ENCODE results near the gene TRAF2.

TRAF2 gene

DNA sequence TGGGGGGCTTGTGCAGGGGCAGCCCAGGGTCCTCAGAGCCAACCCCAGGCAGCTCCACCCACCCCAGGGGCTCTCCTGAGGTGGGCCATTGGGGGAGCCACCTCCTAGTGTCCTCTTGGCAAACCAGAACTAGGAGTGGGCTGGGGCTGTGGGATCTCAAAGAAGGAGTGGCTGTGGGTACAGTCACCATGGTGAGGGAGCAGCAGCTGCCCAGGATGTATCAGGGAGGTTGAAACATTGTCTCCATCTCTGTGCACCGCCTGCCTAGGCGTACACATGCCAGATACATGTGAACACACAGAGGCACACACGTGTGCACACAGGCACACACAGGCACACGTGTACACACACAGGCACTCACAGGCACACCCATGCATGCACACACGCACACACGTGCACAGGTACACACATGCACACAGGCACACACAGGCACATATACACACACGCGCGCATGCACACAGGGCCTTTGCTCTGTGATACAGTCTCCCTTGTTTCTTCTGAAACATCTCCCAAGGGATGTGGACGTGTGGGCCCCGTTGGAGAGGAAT lies 76.5 kb downstream of the TRAF2 start:
- no peak for DNase-seq

- DNase-seq: no peak
Observed at GRCh38 chr9:136963341-136963740, 77.0 kb downstream of the TRAF2 start.

- no peak for DNase-seq
Observed at GRCh38 chr9:136963751-136964150, 77.4 kb downstream of the TRAF2 start.

DNA sequence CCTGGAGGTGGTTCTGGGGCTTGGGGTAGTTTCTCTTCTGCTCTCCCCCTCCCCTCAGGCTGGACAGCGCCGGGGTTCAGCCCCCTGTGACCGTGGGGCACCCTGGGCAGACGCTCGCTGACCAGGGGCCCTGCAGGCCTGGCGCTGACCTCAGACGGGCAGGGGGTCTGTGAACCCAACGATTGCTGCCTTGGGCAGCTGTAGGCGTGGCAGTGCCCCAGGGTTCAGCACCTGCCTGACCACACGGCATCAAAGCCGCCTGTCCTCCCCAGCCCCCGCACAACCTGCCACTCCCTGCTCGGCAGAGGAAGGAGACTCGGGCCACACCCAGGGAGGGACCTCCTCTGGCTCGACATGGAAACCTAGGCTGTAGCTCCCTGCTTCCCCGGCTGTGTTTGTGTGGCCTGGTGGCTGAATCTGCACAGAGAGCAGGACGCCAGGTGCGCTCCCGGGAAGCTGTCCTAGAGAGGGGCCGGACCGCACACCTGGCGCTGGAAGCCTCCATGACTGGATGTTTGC lies 77.9 kb downstream of the TRAF2 start:
- no peak for DNase-seq

GRCh38 chr9:136964833-136965422 lies 78.6 kb downstream of the TRAF2 start:
- DNase-seq: no peak

GRCh38 chr9:136965771-136966484 lies 79.6 kb downstream of the TRAF2 start:
- no peak for DNase-seq

GRCh38 chr9:136968333-136969127 lies 82.2 kb downstream of the TRAF2 start:
- DNase-seq: no peak

DNA sequence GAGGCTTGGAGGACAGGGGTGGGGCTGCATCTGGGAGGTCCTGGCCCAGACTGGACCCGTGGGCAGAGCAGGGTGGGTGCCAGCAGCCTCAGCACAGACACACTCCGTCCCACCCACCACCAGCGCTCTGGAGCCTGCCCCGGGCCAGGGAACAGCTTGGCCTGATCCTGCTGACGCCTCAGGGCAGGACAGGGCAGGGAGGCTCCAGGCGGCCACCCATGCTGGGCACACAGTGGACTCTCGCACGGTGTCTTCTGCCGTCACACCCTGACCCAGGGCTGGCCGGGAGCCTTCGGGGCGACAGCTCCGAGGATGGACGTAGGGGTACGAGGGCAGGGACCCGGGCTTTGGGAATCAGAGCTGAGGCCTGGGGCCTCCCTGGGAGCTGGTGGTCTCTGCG lies 82.8 kb downstream of the TRAF2 start:
- DNase-seq: no peak

DNA sequence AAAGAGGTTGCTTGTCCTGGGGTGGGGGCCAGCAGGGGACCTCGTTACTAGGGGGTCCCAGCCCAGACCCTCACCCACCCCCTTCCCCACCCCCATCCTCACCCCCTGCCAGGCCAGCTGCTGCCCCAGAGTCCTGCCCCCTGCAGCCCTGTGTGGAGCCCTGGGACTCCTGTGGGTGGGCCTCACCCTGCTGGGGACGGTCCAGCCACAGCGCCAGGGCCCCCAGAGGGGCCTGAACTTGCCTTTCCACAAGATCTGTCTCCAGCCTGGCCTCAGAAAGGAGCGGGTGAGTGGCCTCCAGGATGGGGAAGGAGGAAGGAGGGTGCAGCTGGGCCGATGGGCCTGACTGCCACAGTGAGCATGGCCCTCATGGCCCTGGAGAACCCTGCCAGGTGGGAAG lies 83.5 kb downstream of the TRAF2 start:
- DNase-seq: no peak

DNA sequence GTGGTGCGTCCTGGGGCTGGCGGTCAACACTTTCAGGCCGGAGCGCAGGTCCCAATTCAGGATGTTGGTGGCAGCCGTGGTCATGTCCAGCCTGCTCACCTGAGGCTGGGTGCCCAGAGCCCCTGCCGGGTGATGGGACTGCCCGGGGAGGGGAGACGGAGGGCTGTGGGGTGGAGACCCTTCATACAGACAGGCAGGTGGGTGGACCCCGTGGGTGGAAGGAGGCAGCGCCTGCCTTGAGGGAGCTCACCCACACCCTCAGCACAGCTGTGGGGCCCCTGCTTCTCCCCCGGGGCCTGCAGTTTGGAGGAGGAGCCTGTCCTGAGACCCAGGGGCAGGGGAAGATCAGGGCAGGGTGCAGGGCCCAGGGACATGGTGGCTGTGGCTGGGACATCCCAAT lies 84.0 kb downstream of the TRAF2 start:
- DNase-seq: no peak

DNA sequence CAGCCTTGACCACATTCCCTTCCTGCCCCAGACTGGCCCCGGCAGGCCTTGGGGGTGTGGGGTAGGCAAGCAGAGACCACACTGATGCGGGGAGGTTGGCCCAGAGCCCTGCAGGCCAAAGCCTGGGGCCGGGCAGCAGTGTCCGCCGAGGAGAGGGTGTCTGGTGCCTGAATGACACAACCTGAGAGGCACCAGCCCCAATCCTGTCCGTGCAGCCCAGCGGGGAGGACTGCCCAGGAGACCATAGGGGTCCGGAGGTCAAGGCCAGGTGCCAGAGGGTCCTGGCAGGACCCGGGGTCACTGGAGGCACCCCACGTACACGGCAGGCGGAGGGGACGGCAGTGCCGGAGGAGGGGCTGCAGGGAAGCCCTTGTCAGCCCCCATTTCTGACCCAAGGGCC lies 85.4 kb downstream of the TRAF2 start:
- no peak for DNase-seq

- no peak for DNase-seq
Observed at GRCh38 chr9:136972335-136972734, 86.0 kb downstream of the TRAF2 start.

- no peak for DNase-seq
Observed at GRCh38 chr9:136972743-136973142, 86.4 kb downstream of the TRAF2 start.

GRCh38 chr9:136973618-136974617 lies 87.6 kb downstream of the TRAF2 start:
- no peak for DNase-seq

DNA sequence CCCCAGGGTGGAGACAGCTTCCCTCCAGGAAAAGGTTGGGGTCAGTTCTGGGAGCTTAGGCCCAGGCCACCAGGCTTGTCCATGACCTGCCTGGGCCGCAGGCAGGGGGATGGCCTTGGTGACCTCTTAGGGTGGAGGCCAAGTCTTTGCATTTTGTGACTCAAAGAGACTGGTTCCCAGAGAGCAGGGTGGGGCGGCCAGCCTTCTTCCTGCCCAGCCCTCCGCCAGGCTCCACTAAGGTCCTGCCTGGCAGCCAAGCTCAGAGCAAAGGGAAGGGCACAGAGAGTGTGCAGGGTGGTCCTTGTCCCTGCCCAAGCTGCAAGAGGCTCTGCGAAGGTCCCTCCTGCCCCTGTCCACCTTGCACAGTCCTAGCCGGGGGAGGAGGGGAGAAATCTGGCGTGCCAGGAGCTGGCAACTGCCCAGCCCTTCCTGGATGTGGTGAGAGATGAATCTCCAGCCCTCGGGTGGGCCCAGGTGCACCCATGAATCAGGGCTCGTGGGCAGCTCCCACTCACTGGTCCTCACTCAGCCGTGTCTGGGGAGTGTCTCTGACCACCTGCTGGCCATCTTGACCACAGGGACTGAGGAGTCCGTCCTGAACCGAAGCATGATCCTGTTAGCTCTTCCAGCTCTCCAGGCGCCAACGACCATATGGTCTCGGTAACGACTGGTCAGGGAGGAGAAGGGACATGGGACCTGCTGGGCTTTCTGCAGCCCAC lies 88.7 kb downstream of the TRAF2 start:
- DNase-seq: no peak

DNA sequence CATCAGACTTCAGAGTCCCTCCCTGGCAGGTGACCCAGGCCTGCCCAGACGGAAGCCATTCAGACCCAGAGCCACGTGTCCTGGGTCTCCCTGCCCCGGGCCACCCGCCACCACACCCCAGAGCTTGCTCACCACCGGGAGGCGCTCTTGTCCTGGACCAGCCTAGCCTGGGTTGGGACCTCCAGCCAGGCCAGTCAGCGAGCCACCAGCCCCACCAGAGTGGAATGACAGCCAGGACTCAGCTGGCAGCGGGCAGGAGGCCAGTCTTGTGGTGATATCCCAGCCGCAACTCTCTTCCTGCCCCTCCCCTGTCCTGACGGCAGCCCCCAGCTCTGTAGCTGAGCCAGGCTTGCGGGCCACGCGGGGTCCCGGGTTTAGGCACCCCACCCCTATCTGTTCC lies 89.3 kb downstream of the TRAF2 start:
- no peak for DNase-seq
